NCI-H1930 (cell line): ENCODE measurements around the gene MED13L.

ENCODE experiments used
- DNase-seq, 2 experiments: peaks; one replicate each; lab custom pipeline; 2025; lab: John Stamatoyannopoulos, UW

The MED13L gene

GRCh38 chr12:115973968-115974724, 303.3 kb downstream of the MED13L start:
- no peak for DNase-seq

- DNase-seq = no peak
Observed at GRCh38 chr12:115973066-115973465, 304.4 kb downstream of the MED13L start.

- no peak for DNase-seq
Observed at GRCh38 chr12:115972241-115972640, 305.3 kb downstream of the MED13L start.

GRCh38 chr12:115968211-115968610, 309.3 kb downstream of the MED13L start:
- no peak for DNase-seq

- no peak for DNase-seq
Observed at GRCh38 chr12:115966376-115966775, 311.1 kb downstream of the MED13L start.

- DNase-seq = no peak
Observed at GRCh38 chr12:115964626-115965025, 312.9 kb downstream of the MED13L start.

GRCh38 chr12:115964214-115964613, 313.3 kb downstream of the MED13L start:
- DNase-seq = no peak

GRCh38 chr12:115962216-115962615, 315.3 kb downstream of the MED13L start:
- DNase-seq = no peak

GRCh38 chr12:115960868-115961802, 316.4 kb downstream of the MED13L start:
- DNase-seq = no peak

GRCh38 chr12:115957686-115958290, 319.7 kb downstream of the MED13L start:
- DNase-seq = no peak

GRCh38 chr12:115956659-115957058, 320.8 kb downstream of the MED13L start:
- no peak for DNase-seq

- DNase-seq = no peak
Observed at GRCh38 chr12:115956236-115956635, 321.3 kb downstream of the MED13L start.

GRCh38 chr12:115953450-115953849, 324.0 kb downstream of the MED13L start:
- no peak for DNase-seq

GRCh38 chr12:115953031-115953430, 324.5 kb downstream of the MED13L start:
- no peak for DNase-seq

- DNase-seq = no peak
Observed at GRCh38 chr12:115950959-115951358, 326.5 kb downstream of the MED13L start.

- DNase-seq = no peak
Observed at GRCh38 chr12:115949675-115950074, 327.8 kb downstream of the MED13L start.

GRCh38 chr12:115947696-115948062, 329.8 kb downstream of the MED13L start:
- DNase-seq = no peak

- no peak for DNase-seq
Observed at GRCh38 chr12:115946867-115947695, 330.4 kb downstream of the MED13L start.

- DNase-seq = no peak
Observed at GRCh38 chr12:115946092-115946491, 331.4 kb downstream of the MED13L start.

- no peak for DNase-seq
Observed at GRCh38 chr12:115945491-115945885, 332.0 kb downstream of the MED13L start.

- no peak for DNase-seq
Observed at GRCh38 chr12:115944837-115945490, 332.5 kb downstream of the MED13L start.
